Thoracic aorta (tissue), 2 donors: ENCODE data around the gene CREB3. TPM values are rescaled to one million over a fixed set of nuclear protein-coding genes. Genes with fewer than 3 reads are reported as not detected.
A peak's percentile ranks its signal among the peaks of the same experiment; 100 is the strongest.

Source experiments
- ATAC-seq: fragments of 150-250 bp; one replicate; pipeline ENCODE4 v1.8.0; 2017; ENCODE audit warnings: low read depth; ENCODE audit not compliant: insufficient number of reproducible peaks, low FRiP score
- DNase-seq: peaks from one replicate; pipeline ENCODE4 v3.0.0-alpha.2; 2020; ENCODE audit warnings: low spot score
- H3K27ac ChIP-seq, 2 donors: fragments of 200-600 bp; sonication (generic); 1 replicate in 1 of 2; 2 replicates in 1 of 2; pipeline ENCODE4 v1.5.1; 2016; ENCODE audit warnings: mild to moderate bottlenecking in 2 of 2, moderate library complexity in 2 of 2
- H3K27me3 ChIP-seq: fragments of 200-600 bp; sonication (generic); replicated peaks from 2 replicates; pipeline ENCODE4 v1.6.0; 2016; ENCODE audit warnings: mild to moderate bottlenecking; ENCODE audit not compliant: insufficient read depth
- H3K36me3 ChIP-seq: fragments of 200-600 bp; sonication (generic); one replicate; pipeline ENCODE4 v1.5.1; 2016
- H3K4me1 ChIP-seq, 2 donors: fragments of 200-600 bp; sonication (generic); 1 replicate in 1 of 2; 2 replicates in 1 of 2; pipeline versions ENCODE4 v1.5.1 to v1.6.0; 2016; ENCODE audit warnings: low read depth in 2 of 2, mild to moderate bottlenecking in 1 of 2; ENCODE audit not compliant: control insufficient read depth in 1 of 2
- H3K4me3 ChIP-seq: fragments of 200-600 bp; sonication (generic); 2 replicates; pipeline ENCODE4 v1.5.1; 2016; ENCODE audit warnings: mild to moderate bottlenecking
- H3K9me3 ChIP-seq: fragments of 200-600 bp; sonication (generic); 2 replicates; pipeline ENCODE4 v1.5.1; 2016
- CTCF ChIP-seq: fragments of 200-600 bp; sonication (generic); IDR thresholded peaks from one replicate; pipeline ENCODE4 v1.5.1; 2019; ENCODE audit warnings: antibody characterized with exemption
- total RNA-seq, 2 donors: library from RNA; depleted of rRNA; stranded (reverse); fragments of >200 nt; gene quantifications; one replicate each; pipeline versions ENCODE4 v1.1.0 to v1.2.3, GENCODE V29; 2016

The CREB3 gene
- total RNA-seq, 2 donors from 2014 or later = 46.0 to 62.4 TPM

- TF ChIP-seq CTCF = no peak
- H3K4me1 ChIP-seq = peaks cover 0 to 13% of the 10 kb centered on the region in 2 donors
- H3K4me3 ChIP-seq = no peak overlapping the region
- DNase-seq (no peak), ATAC-seq (no peak)
- H3K27me3 ChIP-seq = no peaks in the 10 kb centered on the region
- peak overlapping the region in 1 of 2 donors; percentile 61 for H3K27ac ChIP-seq
- peaks cover 96% of the 10 kb centered on the region for H3K36me3 ChIP-seq
- H3K9me3 ChIP-seq = no peaks in the 10 kb centered on the region
Observed at GRCh38 chr9:35717132-35717870, 15.2 kb upstream of the CREB3 start.

- no peak for ATAC-seq
- H3K27me3 ChIP-seq = no peaks in the 10 kb centered on the region
- no peaks in the 10 kb centered on the region for H3K9me3 ChIP-seq
- TF ChIP-seq CTCF = no peak
- H3K4me1 ChIP-seq = peaks cover 0 to 13% of the 10 kb centered on the region in 2 donors
- H3K36me3 ChIP-seq = peaks cover 94% of the 10 kb centered on the region
- H3K27ac ChIP-seq = no peak overlapping the region
- no peak for DNase-seq
- no peak overlapping the region for H3K4me3 ChIP-seq
Observed at GRCh38 chr9:35718721-35719511, 13.6 kb upstream of the CREB3 start.

- DNase-seq = no peak
- H3K27me3 ChIP-seq = no peaks in the 10 kb centered on the region
- H3K36me3 ChIP-seq = peaks cover 94% of the 10 kb centered on the region
- H3K4me3 ChIP-seq = no peak overlapping the region
- no peak overlapping the region for H3K27ac ChIP-seq
- peaks cover 0 to 13% of the 10 kb centered on the region in 2 donors for H3K4me1 ChIP-seq
- no peak for ATAC-seq
- H3K9me3 ChIP-seq = no peaks in the 10 kb centered on the region
- TF ChIP-seq CTCF = no peak
Observed at GRCh38 chr9:35719546-35719945, 12.9 kb upstream of the CREB3 start.

GRCh38 chr9:35723426-35723825, 9.0 kb upstream of the CREB3 start:
- Histone ChIP-seq H3K36me3 (peaks cover 70% of the 10 kb centered on the region), H3K4me3 (no peak overlapping the region), H3K27ac (peak overlapping the region in 1 of 2 donors; percentile 13), H3K4me1 (peaks cover 11 to 31% of the 10 kb centered on the region in 2 donors), H3K27me3 (no peaks in the 10 kb centered on the region), H3K9me3 (no peaks in the 10 kb centered on the region)
- DNase-seq = no peak
- no peak for ATAC-seq
- TF ChIP-seq CTCF = no peak

GRCh38 chr9:35723908-35724307, 8.6 kb upstream of the CREB3 start:
- peaks cover 14 to 36% of the 10 kb centered on the region in 2 donors for H3K4me1 ChIP-seq
- H3K9me3 ChIP-seq = no peaks in the 10 kb centered on the region
- no peak for ATAC-seq
- H3K36me3 ChIP-seq = peaks cover 66% of the 10 kb centered on the region
- H3K27me3 ChIP-seq = no peaks in the 10 kb centered on the region
- H3K27ac ChIP-seq = peak overlapping the region in 1 of 2 donors; percentile 99
- TF ChIP-seq CTCF = no peak
- no peak overlapping the region for H3K4me3 ChIP-seq
- DNase-seq = no peak
